Ectodermal cell (in vitro differentiated cells): ENCODE measurements around the gene KCNH5.
A peak's percentile ranks its signal among the peaks of the same experiment; 100 is the strongest.

ENCODE experiments used
- H3K27ac ChIP-seq: 2 replicates; pipeline ENCODE4 v1.7.0; 2013; ENCODE audit warnings: mild to moderate bottlenecking, low read depth, low read length; ENCODE audit not compliant: insufficient read depth, poor library complexity, severe bottlenecking
- H3K27me3 ChIP-seq: 2 replicates; pipeline ENCODE4 v1.7.0; 2013; ENCODE audit warnings: mild to moderate bottlenecking, low read length; ENCODE audit not compliant: insufficient read depth, control insufficient read depth, poor library complexity, severe bottlenecking
- H3K36me3 ChIP-seq: one replicate; pipeline ENCODE4 v1.7.0; 2013; ENCODE audit warnings: low read length; ENCODE audit not compliant: control insufficient read depth, insufficient read depth
- H3K4me1 ChIP-seq: one replicate; pipeline ENCODE4 v1.7.0; 2013; ENCODE audit warnings: low read length; ENCODE audit not compliant: control insufficient read depth, insufficient read depth
- H3K4me3 ChIP-seq: 2 replicates; pipeline ENCODE4 v1.7.0; 2013; ENCODE audit warnings: low read depth, low read length, control low read depth; ENCODE audit not compliant: insufficient read depth
- H3K9me3 ChIP-seq: 2 replicates; pipeline ENCODE4 v1.7.0; 2013; ENCODE audit warnings: mild to moderate bottlenecking, low read length, moderate library complexity; ENCODE audit not compliant: control insufficient read depth
- WGBS, 2 experiments: methylation state at CpG; one replicate each; pipeline ENCODE4 v1.1.7; 2013; ENCODE audit warnings: missing lambda C conversion rate in 2 of 2; 5-methylcytosine and 5-hydroxymethylcytosine counted together

KCNH5 gene

GRCh38 chr14:62947301-62947700 is 98.0 kb downstream of the KCNH5 start:
- Histone ChIP-seq H3K9me3 (no peaks in the 10 kb centered on the region), H3K27ac (no peak overlapping the region), H3K27me3 (no peaks in the 10 kb centered on the region), H3K36me3 (no peaks in the 10 kb centered on the region), H3K4me1 (no peaks in the 10 kb centered on the region), H3K4me3 (no peak overlapping the region)
- WGBS, 2 experiments = 73 to 92% methylated on average over 2 of the region's 2 CpGs

- H3K27ac ChIP-seq = no peak overlapping the region
- 86% methylated on average over 1 of the region's 1 CpG; no CpG with 5 or more reads in 1 of the 2 experiments for WGBS, 2 experiments
- H3K27me3 ChIP-seq = no peaks in the 10 kb centered on the region
- H3K4me1 ChIP-seq = no peaks in the 10 kb centered on the region
- H3K36me3 ChIP-seq = no peaks in the 10 kb centered on the region
- no peak overlapping the region for H3K4me3 ChIP-seq
- H3K9me3 ChIP-seq = no peaks in the 10 kb centered on the region
Measured at GRCh38 chr14:62946221-62946620, 99.0 kb downstream of the KCNH5 start.

- Histone ChIP-seq H3K4me3 (no peak overlapping the region), H3K36me3 (no peaks in the 10 kb centered on the region), H3K27ac (no peak overlapping the region), H3K4me1 (no peaks in the 10 kb centered on the region), H3K9me3 (no peaks in the 10 kb centered on the region), H3K27me3 (no peaks in the 10 kb centered on the region)
- 100% methylated on average over 1 to 2 of the region's 2 CpGs for WGBS, 2 experiments
Measured at GRCh38 chr14:62943202-62943601, 102.1 kb downstream of the KCNH5 start.

GRCh38 chr14:62939970-62940369 is 105.3 kb downstream of the KCNH5 start:
- no peaks in the 10 kb centered on the region for H3K9me3 ChIP-seq
- no peak overlapping the region for H3K27ac ChIP-seq
- H3K4me1 ChIP-seq = no peaks in the 10 kb centered on the region
- H3K36me3 ChIP-seq = no peaks in the 10 kb centered on the region
- H3K4me3 ChIP-seq = no peak overlapping the region
- 48 to 50% methylated on average over 2 of the region's 2 CpGs for WGBS, 2 experiments
- H3K27me3 ChIP-seq = no peaks in the 10 kb centered on the region

GRCh38 chr14:62938778-62939177 is 106.5 kb downstream of the KCNH5 start:
- no peaks in the 10 kb centered on the region for H3K36me3 ChIP-seq
- no peaks in the 10 kb centered on the region for H3K9me3 ChIP-seq
- peaks cover 3% of the 10 kb centered on the region for H3K4me1 ChIP-seq
- no peak overlapping the region for H3K27ac ChIP-seq
- H3K27me3 ChIP-seq = no peaks in the 10 kb centered on the region
- no peak overlapping the region for H3K4me3 ChIP-seq
- WGBS, 2 experiments = 95 to 96% methylated on average over 2 of the region's 4 CpGs

- 14 to 27% methylated on average over 1 to 3 of the region's 3 CpGs for WGBS, 2 experiments
- Histone ChIP-seq H3K4me1 (peaks cover 8% of the 10 kb centered on the region), H3K27me3 (no peaks in the 10 kb centered on the region), H3K27ac (peak overlapping the region; percentile 60), H3K9me3 (no peaks in the 10 kb centered on the region), H3K36me3 (no peaks in the 10 kb centered on the region), H3K4me3 (no peak overlapping the region)
Measured at GRCh38 chr14:62934439-62934838, 110.8 kb downstream of the KCNH5 start.

GRCh38 chr14:62921466-62921865 is 123.8 kb downstream of the KCNH5 start:
- H3K4me3 ChIP-seq = no peak overlapping the region
- no peaks in the 10 kb centered on the region for H3K27me3 ChIP-seq
- no peaks in the 10 kb centered on the region for H3K36me3 ChIP-seq
- H3K4me1 ChIP-seq = no peaks in the 10 kb centered on the region
- no peaks in the 10 kb centered on the region for H3K9me3 ChIP-seq
- no peak overlapping the region for H3K27ac ChIP-seq
- 97 to 100% methylated on average over 1 of the region's 1 CpG for WGBS, 2 experiments

- Histone ChIP-seq H3K27me3 (no peaks in the 10 kb centered on the region), H3K4me1 (no peaks in the 10 kb centered on the region), H3K4me3 (no peak overlapping the region), H3K27ac (no peak overlapping the region), H3K9me3 (no peaks in the 10 kb centered on the region), H3K36me3 (no peaks in the 10 kb centered on the region)
- 77 to 86% methylated on average over 4 of the region's 4 CpGs for WGBS, 2 experiments
Measured at GRCh38 chr14:62916551-62916950, 128.7 kb downstream of the KCNH5 start.

- Histone ChIP-seq H3K4me1 (no peaks in the 10 kb centered on the region), H3K36me3 (no peaks in the 10 kb centered on the region), H3K4me3 (no peak overlapping the region), H3K27ac (no peak overlapping the region), H3K27me3 (no peaks in the 10 kb centered on the region), H3K9me3 (no peaks in the 10 kb centered on the region)
- WGBS, 2 experiments = 92 to 94% methylated on average over 3 of the region's 3 CpGs
Measured at GRCh38 chr14:62914873-62915272, 130.4 kb downstream of the KCNH5 start.

GRCh38 chr14:62914025-62914424 is 131.2 kb downstream of the KCNH5 start:
- WGBS, 2 experiments = 93 to 100% methylated on average over 1 to 2 of the region's 2 CpGs
- no peaks in the 10 kb centered on the region for H3K4me1 ChIP-seq
- no peaks in the 10 kb centered on the region for H3K27me3 ChIP-seq
- H3K27ac ChIP-seq = no peak overlapping the region
- H3K4me3 ChIP-seq = no peak overlapping the region
- H3K36me3 ChIP-seq = no peaks in the 10 kb centered on the region
- H3K9me3 ChIP-seq = no peaks in the 10 kb centered on the region

- Histone ChIP-seq H3K27me3 (no peaks in the 10 kb centered on the region), H3K4me3 (no peak overlapping the region), H3K27ac (no peak overlapping the region), H3K4me1 (no peaks in the 10 kb centered on the region), H3K36me3 (no peaks in the 10 kb centered on the region), H3K9me3 (no peaks in the 10 kb centered on the region)
- WGBS, 2 experiments = 92 to 100% methylated on average over 1 of the region's 1 CpG
Measured at GRCh38 chr14:62908506-62908905, 136.8 kb downstream of the KCNH5 start.
